Prostate gland (tissue), 2 donors: ENCODE data around the gene EIF2B5.

Experiments
- POLR2A ChIP-seq: fragments of 450-650 bp; IDR thresholded peaks from one replicate; pipeline ENCODE4 v1.6.1; 2016; ENCODE audit warnings: antibody characterized with exemption, mild to moderate bottlenecking
- TF ChIP-seq, protein P1 (sequence below), 4 experiments: fragments of 200-600 bp in 2 of 4; fragments of 450-650 bp in 2 of 4; sonication (generic) in 2 of 4; IDR thresholded peaks; 1 replicate in 3 of 4; 2 replicates in 1 of 4; pipeline ENCODE4 v1.5.1; 2016 to 2019; ENCODE audit warnings: antibody characterized with exemption in 4 of 4, mild to moderate bottlenecking in 2 of 4, moderate library complexity in 2 of 4

DNA sequence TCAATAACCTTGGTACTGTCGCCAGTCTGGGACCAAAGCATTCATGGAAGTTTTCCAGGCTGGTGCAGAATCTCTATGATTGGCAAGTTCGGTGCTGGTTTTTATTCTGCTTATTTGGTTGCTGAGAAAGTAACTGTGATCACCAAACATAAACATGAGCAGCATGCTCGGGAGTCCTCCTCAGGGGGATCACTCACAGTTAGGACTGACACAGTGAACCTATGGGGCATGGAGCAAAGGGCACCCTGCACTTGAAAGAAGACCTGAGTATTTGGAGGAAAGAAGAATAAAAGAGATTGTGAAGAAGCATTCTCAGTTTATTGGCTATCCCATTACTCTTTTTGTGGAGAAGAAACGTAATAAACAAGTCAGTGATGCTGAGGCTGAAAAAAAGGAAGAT lies 19.1 kb upstream of the EIF2B5 start:
- TF ChIP-seq POLR2A: no peak
- TF ChIP-seq, protein P1, sequence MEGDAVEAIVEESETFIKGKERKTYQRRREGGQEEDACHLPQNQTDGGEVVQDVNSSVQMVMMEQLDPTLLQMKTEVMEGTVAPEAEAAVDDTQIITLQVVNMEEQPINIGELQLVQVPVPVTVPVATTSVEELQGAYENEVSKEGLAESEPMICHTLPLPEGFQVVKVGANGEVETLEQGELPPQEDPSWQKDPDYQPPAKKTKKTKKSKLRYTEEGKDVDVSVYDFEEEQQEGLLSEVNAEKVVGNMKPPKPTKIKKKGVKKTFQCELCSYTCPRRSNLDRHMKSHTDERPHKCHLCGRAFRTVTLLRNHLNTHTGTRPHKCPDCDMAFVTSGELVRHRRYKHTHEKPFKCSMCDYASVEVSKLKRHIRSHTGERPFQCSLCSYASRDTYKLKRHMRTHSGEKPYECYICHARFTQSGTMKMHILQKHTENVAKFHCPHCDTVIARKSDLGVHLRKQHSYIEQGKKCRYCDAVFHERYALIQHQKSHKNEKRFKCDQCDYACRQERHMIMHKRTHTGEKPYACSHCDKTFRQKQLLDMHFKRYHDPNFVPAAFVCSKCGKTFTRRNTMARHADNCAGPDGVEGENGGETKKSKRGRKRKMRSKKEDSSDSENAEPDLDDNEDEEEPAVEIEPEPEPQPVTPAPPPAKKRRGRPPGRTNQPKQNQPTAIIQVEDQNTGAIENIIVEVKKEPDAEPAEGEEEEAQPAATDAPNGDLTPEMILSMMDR (IDR thresholded peaks at IDR 0.05): no peak
